Osteocyte (in vitro differentiated cells): ENCODE measurements around the gene SFXN2. TPM values are rescaled to one million over a fixed set of nuclear protein-coding genes. Genes with fewer than 3 reads are reported as not detected.

Experiments
- DNase-seq: peaks from one replicate; pipeline ENCODE4 v3.0.0; 2021; ENCODE audit warnings: mixed read lengths; ENCODE audit not compliant: unreplicated experiment; ENCODE audit errors: extremely low spot score
- H3K27ac Mint-ChIP-seq: one replicate; pipeline ENCODE4 v1.8.0; 2021; ENCODE audit warnings: mild to moderate bottlenecking, mixed read lengths; ENCODE audit not compliant: unreplicated experiment
- H3K27me3 Mint-ChIP-seq: one replicate; pipeline ENCODE4 v1.8.0; 2021; ENCODE audit warnings: mixed read lengths; ENCODE audit not compliant: unreplicated experiment
- H3K36me3 Mint-ChIP-seq: one replicate; pipeline ENCODE4 v1.8.0; 2021; ENCODE audit warnings: mixed read lengths; ENCODE audit not compliant: unreplicated experiment
- H3K4me1 Mint-ChIP-seq: one replicate; pipeline ENCODE4 v1.8.0; 2021; ENCODE audit warnings: mixed read lengths; ENCODE audit not compliant: unreplicated experiment
- H3K4me3 Mint-ChIP-seq: one replicate; pipeline ENCODE4 v1.8.0; 2021; ENCODE audit warnings: mild to moderate bottlenecking, moderate library complexity, mixed read lengths; ENCODE audit not compliant: unreplicated experiment
- H3K9me3 Mint-ChIP-seq: one replicate; pipeline ENCODE4 v1.8.0; 2021; ENCODE audit warnings: mixed read lengths; ENCODE audit not compliant: unreplicated experiment
- total RNA-seq: library from RNA; stranded (reverse); gene quantifications from 2 replicates; pipeline ENCODE4 v1.2.1, GENCODE V29; 2021
- TF ChIP-seq, protein P1 (sequence below): fragments of 200-600 bp; sonication (generic); IDR thresholded peaks from 2 replicates; pipeline ENCODE4 v1.5.0; 2021; ENCODE audit warnings: antibody characterized with exemption, mild to moderate bottlenecking, moderate library complexity

The SFXN2 gene
- total RNA-seq, 1 donor from 2014 or later: 6.9 TPM

DNA sequence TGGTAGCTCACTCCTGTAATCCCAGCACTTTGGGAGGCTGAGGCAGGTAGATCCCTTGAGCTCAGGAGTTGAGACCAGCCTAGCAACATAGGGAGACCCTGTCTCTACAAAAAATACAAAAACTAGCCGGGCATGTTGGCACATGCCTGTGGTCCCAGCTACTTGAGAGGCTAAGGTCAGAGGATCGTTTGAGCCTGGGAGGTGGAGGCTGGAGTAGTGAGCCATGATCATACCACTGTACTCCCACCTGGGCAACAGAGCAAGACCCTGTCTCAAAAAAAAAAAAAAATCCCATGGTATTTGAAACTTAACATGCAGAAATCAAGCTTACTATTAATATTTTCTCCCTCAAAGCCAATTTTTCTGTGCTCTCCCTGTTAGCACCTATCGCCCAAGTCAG, 5.9 kb downstream of the SFXN2 start:
- Mint-ChIP-seq H3K9me3 (no peaks in the 10 kb centered on the region), H3K36me3 (no peaks in the 10 kb centered on the region), H3K27ac (no peak overlapping the region), H3K4me3 (no peak overlapping the region), H3K27me3 (no peaks in the 10 kb centered on the region), H3K4me1 (peaks cover 18% of the 10 kb centered on the region)
- DNase-seq: no peak
- TF ChIP-seq, protein P1, sequence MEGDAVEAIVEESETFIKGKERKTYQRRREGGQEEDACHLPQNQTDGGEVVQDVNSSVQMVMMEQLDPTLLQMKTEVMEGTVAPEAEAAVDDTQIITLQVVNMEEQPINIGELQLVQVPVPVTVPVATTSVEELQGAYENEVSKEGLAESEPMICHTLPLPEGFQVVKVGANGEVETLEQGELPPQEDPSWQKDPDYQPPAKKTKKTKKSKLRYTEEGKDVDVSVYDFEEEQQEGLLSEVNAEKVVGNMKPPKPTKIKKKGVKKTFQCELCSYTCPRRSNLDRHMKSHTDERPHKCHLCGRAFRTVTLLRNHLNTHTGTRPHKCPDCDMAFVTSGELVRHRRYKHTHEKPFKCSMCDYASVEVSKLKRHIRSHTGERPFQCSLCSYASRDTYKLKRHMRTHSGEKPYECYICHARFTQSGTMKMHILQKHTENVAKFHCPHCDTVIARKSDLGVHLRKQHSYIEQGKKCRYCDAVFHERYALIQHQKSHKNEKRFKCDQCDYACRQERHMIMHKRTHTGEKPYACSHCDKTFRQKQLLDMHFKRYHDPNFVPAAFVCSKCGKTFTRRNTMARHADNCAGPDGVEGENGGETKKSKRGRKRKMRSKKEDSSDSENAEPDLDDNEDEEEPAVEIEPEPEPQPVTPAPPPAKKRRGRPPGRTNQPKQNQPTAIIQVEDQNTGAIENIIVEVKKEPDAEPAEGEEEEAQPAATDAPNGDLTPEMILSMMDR: no peak

DNA sequence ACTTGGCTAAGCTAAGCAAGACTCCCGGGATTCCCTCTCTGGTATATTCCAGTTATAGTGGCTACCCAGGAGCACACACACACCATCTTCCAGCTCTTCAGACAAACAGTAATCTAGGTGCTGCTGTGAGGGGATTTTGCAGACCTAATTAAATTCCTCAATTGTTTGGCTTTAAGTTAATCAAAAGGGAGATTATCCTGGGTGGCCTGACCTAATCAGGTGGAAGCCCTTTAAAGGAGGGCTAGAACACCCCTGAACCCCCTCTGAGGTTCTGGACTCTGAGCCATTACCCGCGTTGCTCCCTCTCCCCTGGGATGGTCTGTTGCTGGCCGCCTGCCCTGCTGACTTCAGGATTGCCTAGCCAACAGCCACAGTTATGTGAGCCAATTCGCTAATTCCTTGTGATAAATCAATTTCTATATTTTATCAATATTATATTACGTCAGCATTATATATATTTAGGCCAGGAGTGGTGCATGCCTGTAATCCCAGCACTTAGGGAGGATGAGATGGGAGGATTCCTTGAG, 6.4 kb downstream of the SFXN2 start:
- no peaks in the 10 kb centered on the region for H3K36me3 Mint-ChIP-seq
- H3K27ac Mint-ChIP-seq: no peak overlapping the region
- H3K27me3 Mint-ChIP-seq: no peaks in the 10 kb centered on the region
- H3K9me3 Mint-ChIP-seq: no peaks in the 10 kb centered on the region
- peaks cover 16% of the 10 kb centered on the region for H3K4me1 Mint-ChIP-seq
- TF ChIP-seq, protein P1: no peak
- DNase-seq: no peak
- no peak overlapping the region for H3K4me3 Mint-ChIP-seq

DNA sequence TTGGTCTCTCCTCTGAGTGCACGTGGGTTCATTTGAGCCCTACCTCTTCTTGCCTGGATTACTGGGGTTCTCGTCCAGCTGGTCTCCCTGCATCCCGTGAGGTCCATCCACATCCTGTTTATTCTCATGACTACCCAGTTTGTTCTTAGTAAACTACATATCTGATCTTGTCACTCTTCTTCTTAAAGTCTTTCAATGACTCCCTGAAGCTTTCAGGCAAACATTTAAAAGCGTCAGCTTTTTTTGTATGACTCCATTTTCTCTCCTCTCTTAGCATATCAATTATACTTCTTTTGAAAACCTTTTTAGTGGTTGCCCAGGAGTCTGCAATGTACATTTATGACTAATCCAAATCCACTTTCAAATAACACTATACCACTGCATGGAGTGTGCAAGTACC, 7.5 kb downstream of the SFXN2 start:
- Mint-ChIP-seq H3K4me3 (no peak overlapping the region), H3K36me3 (no peaks in the 10 kb centered on the region), H3K4me1 (peaks cover 11% of the 10 kb centered on the region), H3K27ac (no peak overlapping the region), H3K27me3 (no peaks in the 10 kb centered on the region), H3K9me3 (no peaks in the 10 kb centered on the region)
- TF ChIP-seq, protein P1: no peak
- no peak for DNase-seq

DNA sequence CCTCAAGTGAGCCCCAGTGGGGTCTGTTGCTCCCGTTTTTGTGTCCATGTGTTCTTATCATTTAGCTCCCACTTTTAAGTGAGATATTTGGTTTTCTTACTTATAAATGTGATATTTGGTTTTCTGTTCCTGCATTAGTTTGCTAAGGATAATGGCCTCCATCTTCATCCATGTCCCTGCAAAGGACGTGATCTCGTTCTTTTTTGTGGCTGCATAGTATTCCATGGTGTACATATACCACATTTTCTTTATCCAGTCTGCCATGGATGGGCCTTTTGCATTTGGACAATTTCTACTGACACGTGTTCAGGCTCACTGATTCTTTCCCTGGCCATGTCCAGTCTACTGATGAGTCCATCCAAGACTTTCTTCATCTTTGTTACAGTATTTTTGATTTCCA, 9.6 kb downstream of the SFXN2 start:
- peaks cover 3% of the 10 kb centered on the region for H3K4me1 Mint-ChIP-seq
- no peak for DNase-seq
- no peak overlapping the region for H3K27ac Mint-ChIP-seq
- no peaks in the 10 kb centered on the region for H3K27me3 Mint-ChIP-seq
- H3K36me3 Mint-ChIP-seq: peaks cover 3% of the 10 kb centered on the region
- TF ChIP-seq, protein P1: no peak
- H3K4me3 Mint-ChIP-seq: no peak overlapping the region
- no peaks in the 10 kb centered on the region for H3K9me3 Mint-ChIP-seq

DNA sequence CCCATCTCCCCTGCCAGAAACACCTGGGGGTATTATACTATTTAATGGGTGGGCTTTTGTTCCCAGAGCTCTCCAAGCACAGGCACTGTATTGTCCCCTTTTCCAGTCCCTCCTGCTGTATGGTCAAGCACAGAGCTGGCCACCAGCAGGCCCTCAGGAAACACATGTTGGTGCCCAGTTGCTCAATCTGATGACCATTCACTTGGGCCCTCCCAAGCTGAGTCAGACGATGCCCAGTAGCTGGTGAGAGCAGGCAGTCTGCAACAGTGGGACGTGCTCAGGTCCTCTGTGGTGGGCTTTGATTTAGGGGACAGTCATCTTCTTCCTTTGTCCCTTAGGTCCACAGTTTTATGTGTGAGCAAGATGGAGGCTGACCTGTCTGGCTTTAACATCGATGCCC, 11.8 kb downstream of the SFXN2 start:
- no peak overlapping the region for H3K4me3 Mint-ChIP-seq
- no peaks in the 10 kb centered on the region for H3K9me3 Mint-ChIP-seq
- TF ChIP-seq, protein P1: no peak
- H3K27me3 Mint-ChIP-seq: no peaks in the 10 kb centered on the region
- H3K27ac Mint-ChIP-seq: no peak overlapping the region
- peaks cover 3% of the 10 kb centered on the region for H3K36me3 Mint-ChIP-seq
- DNase-seq: no peak
- peaks cover 2% of the 10 kb centered on the region for H3K4me1 Mint-ChIP-seq
